SK-N-SH treated with all-trans-retinoic acid at 6 μM for 48 hours (cell line): Measurements from ENCODE around the gene AKAP13.

Source experiments
- ARNTL ChIP-seq: fragments of 450-650 bp; formaldehyde crosslinking; IDR thresholded peaks from 2 replicates; pipeline ENCODE4 v1.5.0; 2020; ENCODE audit warnings: low read depth, mild to moderate bottlenecking, moderate library complexity, borderline replicate concordance
- BACH2 ChIP-seq: fragments of 250-450 bp; sonication (Bioruptor Pico); IDR thresholded peaks from 2 replicates; pipeline ENCODE4 v1.9.0; 2021; ENCODE audit warnings: mild to moderate bottlenecking, borderline replicate concordance
- OSR1 ChIP-seq: fragments of 250-450 bp; sonication (Bioruptor Pico); IDR thresholded peaks from 2 replicates; pipeline ENCODE4 v1.8.0; 2022; ENCODE audit warnings: moderate library complexity, mild to moderate bottlenecking, inconsistent platforms
- TSHZ2 ChIP-seq: fragments of 250-450 bp; sonication (Bioruptor Pico); IDR thresholded peaks from 2 replicates; pipeline ENCODE4 v1.5.0; 2020; ENCODE audit warnings: mild to moderate bottlenecking, moderate library complexity
- TF ChIP-seq, protein P1 (sequence below): fragments of 250-450 bp; sonication (Bioruptor Pico); IDR thresholded peaks from 2 replicates; pipeline ENCODE4 v1.5.1; 2020; ENCODE audit warnings: low read depth, mild to moderate bottlenecking, moderate library complexity

GRCh38 chr15:85540085-85540797, 159.8 kb downstream of the AKAP13 start:
- TF ChIP-seq, protein P1, sequence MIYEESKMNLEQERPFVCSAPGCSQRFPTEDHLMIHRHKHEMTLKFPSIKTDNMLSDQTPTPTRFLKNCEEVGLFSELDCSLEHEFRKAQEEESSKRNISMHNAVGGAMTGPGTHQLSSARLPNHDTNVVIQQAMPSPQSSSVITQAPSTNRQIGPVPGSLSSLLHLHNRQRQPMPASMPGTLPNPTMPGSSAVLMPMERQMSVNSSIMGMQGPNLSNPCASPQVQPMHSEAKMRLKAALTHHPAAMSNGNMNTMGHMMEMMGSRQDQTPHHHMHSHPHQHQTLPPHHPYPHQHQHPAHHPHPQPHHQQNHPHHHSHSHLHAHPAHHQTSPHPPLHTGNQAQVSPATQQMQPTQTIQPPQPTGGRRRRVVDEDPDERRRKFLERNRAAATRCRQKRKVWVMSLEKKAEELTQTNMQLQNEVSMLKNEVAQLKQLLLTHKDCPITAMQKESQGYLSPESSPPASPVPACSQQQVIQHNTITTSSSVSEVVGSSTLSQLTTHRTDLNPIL (CRISPR knock-in tag), result no peak
- no peak for TF ChIP-seq OSR1 (CRISPR knock-in tag)
- TF ChIP-seq BACH2 (CRISPR knock-in tag), result no peak
- TF ChIP-seq TSHZ2 (CRISPR knock-in tag), result no peak
- TF ChIP-seq ARNTL (CRISPR knock-in tag), result no peak
